ENCODE results near the gene PALB2.

PALB2 gene

GRCh38 chr16:23640931-23641765, at the start of gene PALB2, which contains the start of gene DCTN5:
Gene PALB2 (minus strand): TSS chr16:23641310. CDS start chr16:23641157, 153 bp downstream.
Gene DCTN5 (plus strand): TSS chr16:23641466. CDS start chr16:23641543, 77 bp downstream.
- DNase-seq (ENCODE audit: low read depth in 2 of 2), result peak; percentile 62 to 72

- no peak for DNase-seq (ENCODE audit: low read depth in 2 of 2)
These were observed 48.5 kb upstream of the PALB2 start for GRCh38 chr16:23689442-23690187.

GRCh38 chr16:23687034-23687808, 46.1 kb upstream of the PALB2 start:
- no peak for DNase-seq (ENCODE audit: low read depth in 2 of 2)

- DNase-seq (ENCODE audit: low read depth in 2 of 2), result no peak
These were observed 42.4 kb upstream of the PALB2 start for GRCh38 chr16:23683487-23683886.

- DNase-seq (ENCODE audit: low read depth in 2 of 2), result no peak
These were observed 41.1 kb upstream of the PALB2 start for GRCh38 chr16:23682181-23682580.

- no peak for DNase-seq (ENCODE audit: low read depth in 2 of 2)
These were observed 38.9 kb upstream of the PALB2 start for GRCh38 chr16:23679986-23680336.

GRCh38 chr16:23679274-23679985, 38.3 kb upstream of the PALB2 start:
- DNase-seq (ENCODE audit: low read depth in 2 of 2), result no peak

- DNase-seq (ENCODE audit: low read depth in 2 of 2), result peak; percentile 16 to 33
These were observed 37.5 kb upstream of the PALB2 start, which contains the start of gene PLK1 for GRCh38 chr16:23678430-23679273. Gene PLK1 (plus strand): TSS chr16:23678889. CDS start chr16:23678933, 44 bp downstream.

GRCh38 chr16:23676924-23677480, 35.9 kb upstream of the PALB2 start:
- DNase-seq (ENCODE audit: low read depth in 2 of 2), result no peak

GRCh38 chr16:23673971-23674614, 33.0 kb upstream of the PALB2 start:
- no peak for DNase-seq (ENCODE audit: low read depth in 2 of 2)

- DNase-seq (ENCODE audit: low read depth in 2 of 2), result no peak
These were observed 29.1 kb upstream of the PALB2 start for GRCh38 chr16:23670137-23670776.

- no peak for DNase-seq (ENCODE audit: low read depth in 2 of 2)
These were observed 27.8 kb upstream of the PALB2 start for GRCh38 chr16:23668873-23669272.

- DNase-seq (ENCODE audit: low read depth in 2 of 2), result no peak
These were observed 27.1 kb upstream of the PALB2 start for GRCh38 chr16:23668225-23668624.

GRCh38 chr16:23667355-23667659, 26.2 kb upstream of the PALB2 start:
- DNase-seq (ENCODE audit: low read depth in 2 of 2), result no peak

GRCh38 chr16:23666571-23667354, 25.7 kb upstream of the PALB2 start:
- no peak for DNase-seq (ENCODE audit: low read depth in 2 of 2)

GRCh38 chr16:23663918-23664317, 22.8 kb upstream of the PALB2 start:
- DNase-seq (ENCODE audit: low read depth in 2 of 2), result no peak

- no peak for DNase-seq (ENCODE audit: low read depth in 2 of 2)
These were observed 10.9 kb upstream of the PALB2 start for GRCh38 chr16:23651943-23652468.
